A549 (cell line): ENCODE data around the gene MXRA7. TPM values are rescaled to one million over a fixed set of nuclear protein-coding genes. Genes with fewer than 3 reads are reported as not detected.
"Not testable (repeated sequence)": the region's sequence is repeated elsewhere in the genome, so short reads cannot be mapped to it uniquely, and the experiment has no call there.

Source experiments
- ATAC-seq, 2 experiments: fragments of 200-7000 bp in 1 of 2; fragments of >200 bp in 1 of 2; cut with Nextera tagmentation in 1 of 2; cut with Tn5 transposase in 1 of 2; 3 replicates each; pipeline versions ENCODE4 v1.8.0 to v1.9.1; 2018 to 2020; ENCODE audit warnings: mild to moderate bottlenecking in 1 of 2, moderate library complexity in 1 of 2
- CTCF ChIA-PET: fragments of 300-600 bp; sonication (Branson Sonifier 250); formaldehyde crosslinking; extraction: SDS; loops from one replicate; lab custom pipeline; 2021; ENCODE audit warnings: antibody characterized with exemption, inconsistent platforms; lab: Yijun Ruan, JAX
- POLR2A ChIA-PET: fragments of 350-600 bp; formaldehyde crosslinking; extraction: SDS; loops from one replicate; lab custom pipeline; 2021; ENCODE audit warnings: antibody characterized with exemption, inconsistent platforms; lab: Yijun Ruan, JAX
- DNase-seq, 2 experiments: peaks; one replicate each; pipeline versions ENCODE4 v3.0.0 to v3.0.0-alpha.2; 2011 to 2016; ENCODE audit warnings: low read depth in 1 of 2, low spot score in 1 of 2
- FAIRE-seq: peaks from 2 replicates; lab custom pipeline; 2011; peaks lifted over from hg19 to GRCh38; lab: Jason Lieb, UNC
- H3K27ac ChIP-seq, 2 experiments: fragments of >200 bp; sonication (Bioruptor Twin); formaldehyde crosslinking; 3 replicates each; pipeline ENCODE4 v1.5.1; 2016 to 2017
- H3K4me1 ChIP-seq: fragments of >200 bp; sonication (Bioruptor Twin); formaldehyde crosslinking; 3 replicates; pipeline ENCODE4 v1.6.1; 2016
- H3K4me2 ChIP-seq: fragments of >200 bp; sonication (Bioruptor Twin); formaldehyde crosslinking; 3 replicates; pipeline ENCODE4 v1.6.1; 2016
- H3K4me3 ChIP-seq: fragments of >200 bp; sonication (Bioruptor Twin); formaldehyde crosslinking; 3 replicates; pipeline ENCODE4 v1.5.1; 2016
- H3K9me3 ChIP-seq: fragments of >200 bp; sonication (Bioruptor Twin); formaldehyde crosslinking; 3 replicates; pipeline ENCODE4 v1.6.1; 2016
- CBX2 ChIP-seq: fragments of 200-600 bp; sonication (generic); IDR thresholded peaks from 2 replicates; pipeline ENCODE4 v1.6.1; 2016; ENCODE audit warnings: low read depth, mild to moderate bottlenecking, borderline replicate concordance
- ESRRA ChIP-seq: fragments of 150-350 bp; IDR thresholded peaks from 2 replicates; pipeline ENCODE4 v1.6.1; 2014; ENCODE audit warnings: mild to moderate bottlenecking, low read length, borderline replicate concordance
- FOSL2 ChIP-seq, 2 experiments: fragments of 450-650 bp in 1 of 2; fragments of >200 bp in 1 of 2; sonication (Bioruptor Twin) in 1 of 2; formaldehyde crosslinking; IDR thresholded peaks; 2 replicates each; pipeline versions ENCODE4 v1.5.0 to v1.6.1; 2016 to 2020; ENCODE audit warnings: mild to moderate bottlenecking in 1 of 2, moderate library complexity in 1 of 2
- HEYL ChIP-seq: fragments of 250-450 bp; sonication (Bioruptor Pico); IDR thresholded peaks from 2 replicates; pipeline ENCODE4 v1.8.0; 2021; ENCODE audit warnings: mild to moderate bottlenecking, moderate library complexity
- HOXB13 ChIP-seq: fragments of 250-450 bp; sonication (Bioruptor Pico); IDR thresholded peaks from 2 replicates; pipeline ENCODE4 v1.5.0; 2020; ENCODE audit warnings: low read depth, mild to moderate bottlenecking, moderate library complexity
- KDM1A ChIP-seq: fragments of 200-600 bp; sonication (generic); IDR thresholded peaks from 2 replicates; pipeline ENCODE4 v1.6.1; 2016; ENCODE audit warnings: low read depth, mild to moderate bottlenecking
- MAX ChIP-seq: IDR thresholded peaks from 2 replicates; pipeline ENCODE4 v1.6.1; 2012
- NR3C1 ChIP-seq: fragments of >200 bp; sonication (Bioruptor Twin); formaldehyde crosslinking; IDR thresholded peaks from 3 replicates; pipeline ENCODE4 v1.6.1; 2017
- PHF8 ChIP-seq: fragments of 200-600 bp; sonication (generic); IDR thresholded peaks from 2 replicates; pipeline ENCODE4 v1.6.1; 2016; ENCODE audit warnings: low read depth, mild to moderate bottlenecking, antibody characterized with exemption, moderate library complexity, borderline replicate concordance
- POLR2A ChIP-seq: IDR thresholded peaks from 2 replicates; pipeline ENCODE4 v1.6.1; 2012; ENCODE audit warnings: mild to moderate bottlenecking, low read length
- RARB ChIP-seq: fragments of 250-450 bp; sonication (Bioruptor Pico); IDR thresholded peaks from 2 replicates; pipeline ENCODE4 v1.8.0; 2021; ENCODE audit warnings: mild to moderate bottlenecking, moderate library complexity
- SMC3 ChIP-seq: fragments of >200 bp; sonication (Bioruptor Twin); formaldehyde crosslinking; IDR thresholded peaks from 3 replicates; pipeline ENCODE4 v1.6.1; 2018; ENCODE audit warnings: inconsistent platforms
- ZC3H11A ChIP-seq: fragments of 450-650 bp; IDR thresholded peaks from 2 replicates; pipeline ENCODE4 v1.6.1; 2014; ENCODE audit warnings: antibody characterized with exemption, mild to moderate bottlenecking
- ZNF302 ChIP-seq: fragments of 250-450 bp; sonication (Bioruptor Pico); IDR thresholded peaks from 2 replicates; pipeline ENCODE4 v1.9.0; 2021; ENCODE audit warnings: inconsistent platforms, mild to moderate bottlenecking, moderate library complexity
- WGBS: methylation state at CpG from one replicate; pipeline ENCODE4 v1.1.6; 2017; ENCODE audit errors: missing lambda C conversion rate; 5-methylcytosine and 5-hydroxymethylcytosine counted together
- polyA plus RNA-seq, 4 experiments: library from polyadenylated mRNA; depleted of rRNA in 3 of 4; stranded (reverse); fragments of >200 nt; fragmentation: RNase III in 1 of 4; extraction: RNeasy Plus Mini Kit Qiagen cat#74134 plus additional on column Dnase treatment in 1 of 4; gene quantifications; 2 replicates in 3 of 4; 3 replicates in 1 of 4; pipeline ENCODE4 v1.2.3, GENCODE V29; 2011 to 2017

MXRA7 gene
- polyA plus RNA-seq, 2 of the 4 experiments (the other 2 are of a cell fraction): 47.8 to 57.2 TPM

- H3K9me3 ChIP-seq, H3K4me3 ChIP-seq, FAIRE-seq, DNase-seq, H3K4me2 ChIP-seq, ATAC-seq, H3K27ac ChIP-seq: not testable (repeated sequence)
- peaks cover 22% of the 10 kb centered on the region for H3K4me1 ChIP-seq
- ChIA-PET POLR2A (interaction anchor here (1.3 to 2.8 kb wide), 2 partner anchors 14 to 213 kb away, joined by 3 to 12 read pairs; partner anchors contain the start of genes JMJD6 and METTL23), CTCF (interaction anchor here (0.6 to 26.0 kb wide), 12 partner anchors 9 to 354 kb away, joined by 3 to 456 read pairs (median 16); partner anchors contain the start of genes JMJD6, METTL23 and ST6GALNAC2)
- 70% methylated on average over 7 of the region's 7 CpGs for WGBS
These were observed 1.6 kb upstream of the MXRA7 start for GRCh38 chr17:76712321-76712720.

DNA sequence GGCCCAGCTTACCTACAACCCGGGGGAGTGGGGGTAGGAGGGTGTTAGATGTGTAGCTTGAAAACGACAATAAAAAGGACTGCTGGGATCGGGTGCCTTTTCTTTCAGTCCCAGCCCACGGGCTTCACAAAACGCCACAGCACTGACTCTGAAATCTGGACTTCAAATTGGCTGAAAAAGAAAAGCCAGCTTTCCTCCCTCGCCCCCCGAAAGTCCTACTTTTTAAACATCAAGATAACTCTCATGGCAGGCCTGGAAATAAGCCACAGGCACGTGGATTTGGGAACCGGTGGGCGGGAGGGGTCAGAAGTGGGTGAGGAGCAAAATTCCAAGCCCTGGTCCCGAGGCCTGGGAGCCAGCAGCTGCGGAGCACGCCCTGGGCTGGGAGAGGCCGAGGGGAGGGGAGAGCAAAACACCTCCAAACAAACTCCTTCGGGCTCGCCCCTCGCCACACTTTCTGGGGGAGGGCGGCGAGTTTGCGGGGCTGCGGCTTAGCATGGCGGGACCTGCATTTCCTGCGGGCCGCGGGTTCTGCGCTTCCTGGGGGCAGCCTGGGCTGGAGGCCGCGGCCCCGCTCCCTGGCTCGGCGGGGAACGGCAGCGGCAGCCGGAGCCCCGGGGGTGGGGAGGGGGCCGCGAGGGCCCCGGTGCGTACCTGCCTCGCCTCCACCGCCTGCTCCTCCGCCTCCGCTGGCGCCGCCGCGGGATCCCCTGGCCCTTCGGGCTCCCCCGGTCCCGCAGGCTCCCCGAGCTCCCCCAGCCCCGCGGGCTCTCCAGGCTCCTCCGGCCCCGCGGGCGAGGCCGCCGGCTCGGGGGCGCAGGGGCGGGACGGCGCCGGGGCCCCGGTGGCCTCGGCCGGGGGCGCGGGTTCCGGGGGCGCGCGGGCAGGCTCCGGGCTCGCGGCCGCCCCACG, 558 bp downstream of the MXRA7 start:
- peak; percentile 64 for TF ChIP-seq MAX
- 0 out of 2 replicates have a peak, but pooled peaks have one; percentile 39 for TF ChIP-seq PHF8
- TF ChIP-seq HOXB13 (CRISPR knock-in tag): 0 out of 2 replicates have a peak, but pooled peaks have one; percentile 23
- H3K9me3 ChIP-seq, FAIRE-seq, DNase-seq: not testable (repeated sequence)
- peaks cover 22% of the 10 kb centered on the region for H3K4me1 ChIP-seq
- WGBS: 18% methylated on average over 25 of the region's 79 CpGs
- ChIA-PET CTCF (interaction anchor here (1.1 to 26.0 kb wide), 9 partner anchors 8 to 249 kb away, joined by 3 to 456 read pairs (median 5); partner anchors contain the start of genes JMJD6 and METTL23), POLR2A (interaction anchor here (0.9 to 2.8 kb wide), 3 partner anchors 16 to 153 kb away, joined by 3 to 12 read pairs (median 4); partner anchors contain the start of genes JMJD6 and METTL23)
- ATAC-seq: peak; percentile 31 to 54; a peak in 5 of 6 replicates
- peak overlapping the region; percentile 60 for H3K4me3 ChIP-seq
- H3K4me2 ChIP-seq: peak overlapping the region; percentile 98
- peak overlapping the region; percentile 73 to 88 for H3K27ac ChIP-seq

DNA sequence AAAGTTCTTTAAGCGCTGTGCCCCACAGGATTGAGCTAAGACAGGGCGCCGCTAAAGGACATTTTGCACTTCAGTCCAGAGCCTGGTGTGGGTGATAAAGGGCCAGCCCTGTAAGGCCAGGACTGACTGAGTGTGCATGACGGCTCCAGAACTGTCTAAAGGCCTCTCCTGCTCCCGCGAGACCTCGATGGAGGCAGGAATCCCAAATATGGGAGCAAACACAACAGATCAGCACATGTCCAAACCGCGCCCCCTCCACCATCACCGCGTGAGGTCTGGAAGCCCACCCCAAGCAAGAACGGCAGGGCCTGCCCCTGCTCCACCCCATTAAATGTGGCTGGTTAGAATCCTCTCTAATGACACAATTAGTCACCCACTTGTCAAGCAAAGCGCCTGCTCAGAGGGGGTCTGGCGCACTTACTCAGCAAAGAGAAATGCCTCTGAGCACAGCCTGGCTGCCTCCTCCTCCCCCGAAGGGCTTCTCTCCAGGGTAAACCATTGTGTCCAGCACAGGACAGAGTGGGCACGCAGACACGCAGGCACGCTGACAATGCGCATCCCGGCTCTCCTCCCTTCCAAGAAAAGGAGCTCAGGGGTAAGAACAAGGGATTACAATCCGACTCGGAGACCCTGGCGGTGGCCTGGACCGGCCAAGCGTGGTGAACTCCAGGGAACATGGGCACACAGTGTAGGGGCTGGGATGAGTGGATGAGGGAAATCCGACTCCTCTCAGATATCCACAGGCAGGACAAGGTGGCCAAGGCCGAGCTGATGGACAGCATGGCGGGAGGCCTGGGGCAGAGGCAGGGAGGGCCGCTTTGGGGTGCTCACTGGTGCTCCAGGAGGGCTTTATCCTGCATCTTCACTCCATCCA, 1.5 kb downstream of the MXRA7 start:
- Histone ChIP-seq H3K4me3 (peak overlapping the region; percentile 60), H3K4me1 (peaks cover 22% of the 10 kb centered on the region), H3K9me3 (no peaks in the 10 kb centered on the region), H3K4me2 (peak overlapping the region; percentile 98), H3K27ac (peak overlapping the region; percentile 73 to 88; a peak in 5 of 6 replicates)
- WGBS: 89% methylated on average over 29 of the region's 29 CpGs
- FAIRE-seq (no peak), ATAC-seq (peak; percentile 1 to 45; a peak in 3 of 6 replicates), DNase-seq (peak in 1 of 2 experiments; percentile 29)
- ChIA-PET POLR2A (interaction anchor here (1.2 kb wide), 1 partner anchor 152 kb away, joined by 4 read pairs; no protein-coding TSS in a partner anchor), CTCF (interaction anchor here (0.9 to 26.0 kb wide), 11 partner anchors 9 to 195 kb away, joined by 3 to 456 read pairs (median 5); partner anchors contain the start of genes JMJD6 and METTL23)
- TF ChIP-seq KDM1A (no peak), POLR2A (peak; percentile 5; the same call in 1 of the 2 replicates), NR3C1 (no peak), HOXB13 (CRISPR knock-in tag) (no peak), ZNF302 (CRISPR knock-in tag) (no peak), CBX2 (no peak), SMC3 (no peak), RARB (no peak), MAX (0 out of 2 replicates have a peak, but pooled peaks have one; percentile 23), FOSL2 (IDR thresholded peaks at IDR 0.05) (no peak), FOSL2 (CRISPR knock-in tag; IDR thresholded peaks at IDR 0.05) (peak; percentile 47; the same call in 1 of the 2 replicates), ESRRA (no peak), ZC3H11A (no peak), PHF8 (no peak), HEYL (CRISPR knock-in tag) (no peak)
